Measurements from ENCODE around the gene GPR84.

Gene GPR84

DNA sequence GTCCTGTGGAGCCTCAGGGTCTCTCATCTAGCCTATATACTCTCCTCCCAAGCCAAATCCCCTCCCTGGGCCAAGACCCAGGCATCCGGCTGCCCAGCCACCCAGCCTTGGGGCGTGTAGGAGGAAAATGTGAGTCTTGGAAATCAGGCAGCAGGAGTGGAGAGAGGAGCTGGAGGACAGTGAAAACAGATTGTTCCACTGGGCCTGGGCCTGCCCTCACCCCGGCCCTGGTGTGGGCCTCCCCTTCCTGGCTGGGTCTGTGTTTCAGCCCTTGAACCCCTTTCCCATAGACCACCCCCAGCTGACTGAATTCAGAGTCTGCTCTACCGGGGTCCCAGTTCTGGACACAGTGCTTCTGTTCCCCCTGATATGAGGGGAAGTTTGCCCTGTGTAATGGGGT lies 48.1 kb upstream of the GPR84 start:
- Histone ChIP-seq H3K9ac (ENCODE audit: low read length) (no peak overlapping the region), H2AFZ (ENCODE audit: low read length) (no peak overlapping the region), H3K4me1 (ENCODE audit: insufficient read depth, low read length, severe bottlenecking) (peaks cover 9% of the 10 kb centered on the region), H3K27ac (ENCODE audit: low read depth, low read length, poor library complexity, severe bottlenecking) (no peak overlapping the region), H4K20me1 (ENCODE audit: insufficient read depth, low read length) (no peaks in the 10 kb centered on the region), H3K9me2 (ENCODE audit: low read depth, low read length) (no peaks in the 10 kb centered on the region), H3K4me3 (ENCODE audit: low read depth, low read length, poor library complexity, severe bottlenecking) (no peak overlapping the region), H3K9me3 (ENCODE audit: low read length) (no peaks in the 10 kb centered on the region), H3K27me3 (ENCODE audit: insufficient read depth, low read length) (no peaks in the 10 kb centered on the region), H3K36me3 (ENCODE audit: insufficient read depth, low read length) (no peaks in the 10 kb centered on the region), H3K4me2 (ENCODE audit: low read length) (no peak overlapping the region), H3K79me2 (ENCODE audit: insufficient read depth, low read length) (no peaks in the 10 kb centered on the region), H3F3A (ENCODE audit: insufficient read depth, low read length) (no peaks in the 10 kb centered on the region)
- TF ChIP-seq EZH2 (IDR thresholded peaks at IDR 0.05; ENCODE audit: borderline replicate concordance, low read length) (no peak), CTCF (IDR thresholded peaks at IDR 0.05; ENCODE audit: low read length) (no peak)

GRCh38 chr12:54411391-54412241 lies 47.3 kb upstream of the GPR84 start:
- Histone ChIP-seq H3K79me2 (ENCODE audit: insufficient read depth, low read length) (no peaks in the 10 kb centered on the region), H3K27ac (ENCODE audit: low read depth, low read length, poor library complexity, severe bottlenecking) (no peak overlapping the region), H3K4me2 (ENCODE audit: low read length) (no peak overlapping the region), H3K9ac (ENCODE audit: low read length) (no peak overlapping the region), H3K36me3 (ENCODE audit: insufficient read depth, low read length) (no peaks in the 10 kb centered on the region), H3K4me3 (ENCODE audit: low read depth, low read length, poor library complexity, severe bottlenecking) (no peak overlapping the region), H3F3A (ENCODE audit: insufficient read depth, low read length) (no peaks in the 10 kb centered on the region), H3K27me3 (ENCODE audit: insufficient read depth, low read length) (no peaks in the 10 kb centered on the region), H3K9me3 (ENCODE audit: low read length) (no peaks in the 10 kb centered on the region), H3K9me2 (ENCODE audit: low read depth, low read length) (no peaks in the 10 kb centered on the region), H3K4me1 (ENCODE audit: insufficient read depth, low read length, severe bottlenecking) (peaks cover 9% of the 10 kb centered on the region), H2AFZ (ENCODE audit: low read length) (no peak overlapping the region), H4K20me1 (ENCODE audit: insufficient read depth, low read length) (no peaks in the 10 kb centered on the region)
- TF ChIP-seq CTCF (IDR thresholded peaks at IDR 0.05; ENCODE audit: low read length) (no peak), EZH2 (IDR thresholded peaks at IDR 0.05; ENCODE audit: borderline replicate concordance, low read length) (no peak)

- Histone ChIP-seq H3K9ac (ENCODE audit: low read length) (no peak overlapping the region), H2AFZ (ENCODE audit: low read length) (no peak overlapping the region), H3K36me3 (ENCODE audit: insufficient read depth, low read length) (no peaks in the 10 kb centered on the region), H3K27ac (ENCODE audit: low read depth, low read length, poor library complexity, severe bottlenecking) (no peak overlapping the region), H3F3A (ENCODE audit: insufficient read depth, low read length) (no peaks in the 10 kb centered on the region), H3K9me2 (ENCODE audit: low read depth, low read length) (no peaks in the 10 kb centered on the region), H3K79me2 (ENCODE audit: insufficient read depth, low read length) (no peaks in the 10 kb centered on the region), H3K9me3 (ENCODE audit: low read length) (no peaks in the 10 kb centered on the region), H3K27me3 (ENCODE audit: insufficient read depth, low read length) (no peaks in the 10 kb centered on the region; the same call in 1 of the 2 replicates), H3K4me2 (ENCODE audit: low read length) (no peak overlapping the region), H4K20me1 (ENCODE audit: insufficient read depth, low read length) (no peaks in the 10 kb centered on the region), H3K4me3 (ENCODE audit: low read depth, low read length, poor library complexity, severe bottlenecking) (no peak overlapping the region), H3K4me1 (ENCODE audit: insufficient read depth, low read length, severe bottlenecking) (peaks cover 9% of the 10 kb centered on the region)
- no peak for TF ChIP-seq CTCF (IDR thresholded peaks at IDR 0.05; ENCODE audit: low read length)
- TF ChIP-seq EZH2 (IDR thresholded peaks at IDR 0.05; ENCODE audit: borderline replicate concordance, low read length), result no peak
Measured at GRCh38 chr12:54409267-54409666, 45.0 kb upstream of the GPR84 start.

Measured in OCI-LY1 (cell line).